ENCODE data around the gene NPC1.
"Not testable (repeated sequence)": the region's sequence is repeated elsewhere in the genome, so short reads cannot be mapped to it uniquely, and the experiment has no call there.

Gene NPC1

GRCh38 chr18:23586249-23587196 lies at the start of gene NPC1:
Gene NPC1 (minus strand): TSS chr18:23586506. CDS start chr18:23586343, 163 bp downstream.
- DNase-seq: peak; percentile 8

DNA sequence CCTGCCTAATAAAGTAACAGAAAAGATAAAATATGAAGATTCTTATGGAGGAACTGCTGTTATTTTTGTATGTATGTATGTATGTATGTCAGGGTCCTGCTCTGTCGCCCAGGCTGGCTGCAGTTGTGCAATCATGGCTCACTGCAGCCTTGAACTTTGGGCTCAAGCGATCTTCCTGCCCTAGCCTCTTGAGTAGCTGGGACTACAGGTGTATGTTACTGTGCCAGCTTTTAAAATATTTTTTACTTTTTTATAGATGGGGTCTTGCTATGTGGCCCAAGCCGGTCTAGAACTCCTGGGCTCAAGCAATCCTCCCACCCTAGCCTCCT lies 49.7 kb upstream of the NPC1 start:
- no peak for DNase-seq

- DNase-seq: no peak
Observed at GRCh38 chr18:23635283-23636070, 49.2 kb upstream of the NPC1 start.

DNA sequence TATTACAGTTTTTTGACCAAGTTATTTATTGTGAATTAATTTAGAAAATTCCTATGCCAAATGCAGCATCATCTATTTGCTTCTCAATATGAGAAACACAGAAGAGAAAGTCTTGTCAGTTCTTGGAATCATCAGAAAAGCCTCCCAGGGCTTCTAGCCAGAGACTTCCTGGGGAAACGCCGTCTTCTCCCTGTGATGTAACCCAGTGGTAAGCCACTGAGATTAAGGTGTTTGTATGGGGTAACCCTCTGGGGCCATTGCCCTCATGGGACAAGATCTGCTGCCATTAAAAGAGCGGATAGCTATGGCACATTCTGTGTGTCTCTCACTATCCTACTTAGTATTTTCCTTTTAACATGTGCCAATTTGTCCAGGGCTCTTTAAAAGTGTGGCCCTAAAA lies 48.4 kb upstream of the NPC1 start:
- DNase-seq: no peak

DNA sequence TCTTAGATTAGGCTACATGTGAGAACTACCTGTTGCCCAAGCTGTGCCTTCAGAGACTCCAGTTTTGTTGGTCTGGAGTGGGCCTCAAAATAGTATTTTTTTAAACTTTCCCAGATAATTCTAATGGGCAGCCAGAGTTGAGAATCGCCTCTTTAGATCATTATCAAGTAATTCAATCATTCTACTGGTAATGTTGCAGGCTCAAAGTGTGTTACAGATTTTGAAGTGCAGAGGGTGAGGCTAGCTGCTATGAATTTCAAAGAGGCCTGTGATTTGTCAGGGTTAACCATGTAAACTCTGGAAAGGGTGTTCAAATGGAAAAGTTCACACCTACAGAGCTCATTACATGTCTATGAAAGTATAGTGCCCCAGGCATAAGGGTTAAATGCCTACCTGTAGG lies 46.3 kb upstream of the NPC1 start:
- no peak for DNase-seq

DNA sequence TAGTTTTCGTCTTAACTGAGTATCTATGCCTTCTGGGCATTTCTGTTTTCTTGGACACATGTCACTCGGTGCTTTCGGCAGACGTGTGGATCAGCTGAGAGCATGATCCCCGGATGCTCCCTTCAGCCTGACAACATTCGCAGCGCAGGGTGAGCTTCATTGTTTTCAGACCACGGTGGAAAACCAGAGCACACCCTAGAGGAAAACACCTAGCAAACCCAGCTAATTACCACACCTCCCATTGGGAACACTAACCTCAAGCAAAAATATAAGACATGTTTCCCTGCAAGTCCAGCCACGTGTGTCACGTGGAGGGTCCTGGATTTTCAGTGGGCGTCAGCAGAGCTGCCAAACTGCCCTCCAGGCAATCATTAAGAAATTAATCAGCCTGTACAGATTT lies 45.4 kb upstream of the NPC1 start:
- DNase-seq: no peak

DNA sequence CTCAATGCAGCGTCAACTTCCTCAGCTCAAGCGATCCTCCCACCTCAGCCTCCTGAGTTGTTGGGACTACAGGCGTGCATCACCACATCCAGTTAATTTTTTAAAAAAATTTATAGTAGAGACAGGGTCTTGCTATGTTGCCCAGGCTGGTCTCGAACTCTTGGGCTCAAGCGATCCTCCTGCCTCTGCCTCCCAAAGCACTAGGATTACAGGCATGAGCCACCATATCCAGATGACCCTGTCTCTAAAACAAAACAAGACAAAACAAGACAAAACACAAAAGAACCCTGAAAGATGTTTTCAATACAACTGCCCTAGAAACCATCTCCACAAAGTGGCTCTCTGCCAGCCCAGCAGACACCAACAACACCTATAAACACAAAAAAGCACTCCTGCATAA lies 45.0 kb upstream of the NPC1 start:
- no peak for DNase-seq

- DNase-seq: no peak
Observed at GRCh38 chr18:23629444-23629946, 43.2 kb upstream of the NPC1 start.

DNA sequence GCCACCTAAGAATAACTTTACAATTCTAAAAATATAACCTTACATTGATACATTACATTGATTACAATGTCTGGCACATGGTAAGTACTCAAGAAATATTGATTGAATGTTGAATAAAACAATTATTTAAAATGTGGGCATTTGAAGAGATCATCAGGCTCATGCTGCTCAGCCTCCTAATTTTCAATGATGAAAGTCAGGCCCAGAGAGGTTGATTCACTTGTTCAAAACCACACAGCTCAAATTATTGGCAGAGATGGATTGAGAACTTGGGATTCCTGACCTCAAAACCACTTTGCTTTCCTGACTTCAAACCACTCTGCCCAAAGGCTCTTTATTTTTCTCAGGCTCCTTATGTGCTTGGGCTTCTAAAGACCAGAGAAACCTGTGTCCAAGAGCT lies 41.7 kb upstream of the NPC1 start:
- no peak for DNase-seq

DNA sequence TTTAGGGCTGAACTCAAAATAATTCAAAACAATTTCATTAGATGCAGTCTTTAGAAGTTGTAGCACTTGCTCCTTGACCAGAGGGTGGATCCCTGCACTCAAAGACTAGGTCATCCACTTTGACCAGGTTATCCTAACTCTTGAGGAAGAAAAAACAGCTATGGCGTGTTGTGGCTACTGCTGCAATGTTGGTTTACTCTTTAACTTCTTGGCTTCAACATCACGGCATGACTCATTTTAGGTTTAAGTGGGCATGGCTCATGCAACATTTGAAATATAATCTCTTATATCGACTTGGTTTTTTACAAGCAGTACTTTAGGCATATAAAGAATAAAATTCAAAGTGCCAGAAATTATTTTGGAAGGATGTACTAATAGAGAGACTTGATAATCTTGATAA lies 41.0 kb upstream of the NPC1 start:
- DNase-seq: no peak

- no peak for DNase-seq
Observed at GRCh38 chr18:23626451-23627279, 40.4 kb upstream of the NPC1 start.

GRCh38 chr18:23623040-23623439 lies 36.7 kb upstream of the NPC1 start:
- no peak for DNase-seq

- DNase-seq: no peak
Observed at GRCh38 chr18:23619388-23619881, 33.1 kb upstream of the NPC1 start.

- DNase-seq: no peak
Observed at GRCh38 chr18:23618862-23619387, 32.6 kb upstream of the NPC1 start.

DNA sequence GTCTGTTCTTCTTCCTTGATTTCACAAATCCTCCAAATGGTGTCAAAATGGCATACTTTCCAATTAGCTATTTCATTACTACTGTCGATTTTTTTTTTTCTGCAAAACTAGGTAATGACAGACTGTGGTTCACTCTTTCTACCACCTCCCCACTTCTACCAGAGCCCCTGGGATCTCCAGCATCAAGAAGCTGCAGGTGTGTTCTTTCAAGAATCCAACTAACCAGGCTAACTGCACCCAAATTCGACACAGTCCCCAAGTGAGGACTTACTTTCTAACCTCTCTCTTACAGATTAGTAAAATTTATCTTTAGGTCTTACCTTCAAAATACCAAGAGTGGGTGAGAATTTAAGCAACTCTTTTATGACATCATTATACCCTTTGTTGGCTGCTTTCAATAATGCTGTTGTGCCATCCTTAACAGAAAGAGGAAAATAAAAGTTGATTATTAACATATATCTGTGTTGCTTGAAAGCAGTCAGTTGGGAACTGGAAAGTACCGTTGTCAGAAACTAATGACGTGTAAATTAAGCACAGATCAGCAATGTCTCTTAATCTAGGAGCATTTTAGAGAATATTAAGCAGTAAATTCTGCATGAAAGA lies 31.2 kb upstream of the NPC1 start:
- DNase-seq: no peak

- no peak for DNase-seq
Observed at GRCh38 chr18:23616258-23616657, 30.0 kb upstream of the NPC1 start.

DNA sequence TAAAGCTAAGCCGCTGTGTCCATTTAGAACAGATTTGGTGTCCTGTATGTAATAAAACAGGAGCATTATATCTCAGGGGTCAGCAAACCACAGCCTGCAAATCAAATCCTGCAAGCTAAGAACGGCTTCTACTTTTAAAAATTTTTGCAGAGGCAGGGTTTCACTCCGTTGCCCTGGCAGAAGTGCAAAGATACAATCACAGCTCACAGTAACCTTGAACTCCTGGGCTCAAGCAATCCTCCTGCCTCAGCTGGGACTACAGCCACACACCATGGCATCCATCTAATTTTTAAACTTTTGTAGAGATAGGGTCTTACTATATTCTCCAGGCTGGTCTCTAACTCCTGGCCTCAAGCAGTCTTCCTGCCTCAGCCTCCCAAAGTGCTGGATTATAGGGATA lies 28.6 kb upstream of the NPC1 start:
- DNase-seq: no peak

DNA sequence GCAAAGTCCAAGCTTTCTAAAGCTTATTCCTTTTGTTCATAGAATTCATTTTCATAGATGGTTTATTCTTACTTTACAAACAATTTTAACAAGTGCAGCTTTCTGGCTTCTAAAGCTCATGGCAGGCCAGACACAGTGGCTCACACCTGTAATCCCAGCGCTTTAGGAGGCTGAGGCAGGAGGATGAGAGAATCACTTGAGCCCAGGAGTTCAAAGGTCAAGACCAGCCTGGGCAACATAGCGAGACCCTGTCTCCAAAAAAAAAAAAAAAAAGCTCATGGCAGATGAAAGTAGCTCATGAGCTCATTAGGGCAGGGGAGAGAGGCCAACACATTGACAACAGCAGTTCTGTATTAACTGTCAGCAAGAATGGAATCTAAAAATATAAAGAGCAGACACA lies 28.1 kb upstream of the NPC1 start:
- no peak for DNase-seq

GRCh38 chr18:23613091-23613475 lies 26.8 kb upstream of the NPC1 start:
- DNase-seq: not testable (repeated sequence)

GRCh38 chr18:23612434-23613090 lies 26.3 kb upstream of the NPC1 start:
- no peak for DNase-seq

GRCh38 chr18:23609390-23610023 lies 23.2 kb upstream of the NPC1 start:
- DNase-seq: no peak
